Activated T-cell treated with anti-CD3 and anti-CD28 coated beads for 1 hour (primary cell): ENCODE data around the gene TMEM117.

Experiments used
- DNase-seq: peaks from one replicate; pipeline ENCODE4 v3.0.0-alpha.2; 2020; ENCODE audit warnings: low read depth

TMEM117 gene

DNA sequence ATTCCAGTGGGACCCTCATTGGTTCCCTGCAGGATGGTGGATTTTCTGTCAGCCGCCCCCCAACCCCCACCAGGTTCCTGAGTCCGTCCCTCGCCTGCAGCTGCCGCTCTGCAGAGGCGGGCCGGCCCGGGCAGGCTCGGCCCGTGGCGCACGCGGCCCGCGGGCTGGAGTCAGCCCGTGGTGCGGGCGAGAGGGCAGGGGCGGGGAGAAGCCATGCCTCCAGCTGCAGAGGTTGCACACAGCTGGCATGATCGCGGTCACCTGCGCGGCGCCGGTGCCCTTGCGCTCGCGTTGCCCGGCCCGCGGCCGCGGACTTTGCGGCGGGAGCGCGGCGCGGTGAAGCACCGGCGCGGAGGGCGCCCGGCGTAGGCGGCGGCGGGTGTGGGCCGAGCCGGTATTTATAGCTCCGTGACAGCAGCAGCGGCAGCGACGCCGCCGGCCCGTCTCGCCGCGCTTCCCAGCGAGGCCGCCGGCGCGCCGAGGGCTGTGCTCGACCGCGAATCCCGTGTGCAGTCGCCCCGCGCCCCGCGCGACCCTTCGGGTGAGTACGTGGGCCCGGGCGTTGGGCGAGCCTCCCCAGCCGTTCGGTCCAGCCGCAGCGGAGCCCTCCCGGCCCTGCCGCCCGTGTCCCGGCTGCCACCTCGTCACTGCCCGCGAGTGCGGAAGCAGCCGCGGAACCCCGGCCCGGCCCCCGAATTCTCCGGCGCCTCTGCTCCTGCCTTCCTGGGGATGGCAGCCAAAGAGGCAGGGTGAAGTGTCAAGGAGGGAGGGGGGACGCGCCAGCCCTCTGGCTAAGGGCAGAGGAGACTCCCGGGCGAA is at the start of gene TMEM117:
TSS of gene TMEM117 (plus strand) at position 426 of the 819 bp plus-strand sequence.
- DNase-seq = peak; percentile 49

- no peak for DNase-seq
These were observed 48.8 kb upstream of the TMEM117 start for GRCh38 chr12:43786899-43787693.

DNA sequence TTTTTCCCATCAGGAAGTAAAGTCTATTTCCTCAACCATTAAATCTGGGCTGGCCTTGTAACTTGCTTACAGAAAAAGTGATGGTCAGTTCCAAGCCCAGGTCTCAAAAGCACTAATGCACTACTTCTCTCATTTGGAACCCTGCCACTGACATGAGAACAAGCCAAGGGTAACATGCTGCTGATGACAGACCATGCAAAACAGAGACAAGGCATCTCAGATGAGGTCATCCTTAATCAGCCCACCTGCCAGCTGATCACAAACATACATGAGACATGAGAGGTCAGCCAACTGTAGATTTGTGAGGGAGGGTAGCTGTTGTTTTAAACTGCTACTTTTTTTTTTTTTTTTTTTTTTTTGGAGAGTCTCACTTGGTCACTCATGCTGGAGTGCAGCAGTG is 45.9 kb upstream of the TMEM117 start:
- no peak for DNase-seq

- DNase-seq = no peak
These were observed 40.1 kb upstream of the TMEM117 start for GRCh38 chr12:43795716-43796280.

DNA sequence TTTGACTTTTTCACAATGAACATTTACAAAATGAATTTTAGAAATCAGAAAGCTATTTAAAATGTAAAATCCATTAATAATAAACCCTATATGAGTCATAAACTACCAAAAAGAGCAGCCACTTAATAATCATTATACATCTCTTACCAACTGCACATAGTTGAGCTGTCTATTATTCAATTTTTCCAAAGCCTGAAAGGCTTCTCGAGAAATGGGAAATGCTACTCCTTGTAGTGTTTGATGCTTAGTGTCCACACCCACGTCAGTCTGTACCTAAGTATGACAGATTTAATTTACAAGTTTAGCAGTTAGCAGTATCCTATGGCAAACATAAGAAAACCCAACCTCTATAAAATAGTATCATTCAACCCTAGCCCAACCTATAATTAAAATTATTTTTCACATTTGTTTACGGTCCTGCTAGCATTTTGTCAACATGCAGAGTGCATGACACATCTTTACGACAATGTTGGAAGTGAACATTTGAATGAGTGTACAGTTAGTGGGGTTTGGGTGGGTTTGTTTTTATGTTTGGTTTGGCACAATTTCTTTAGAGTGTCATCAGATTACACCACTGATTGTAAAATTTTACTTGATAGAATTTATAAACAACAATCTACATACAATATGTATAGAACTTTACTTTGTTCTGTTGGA is 38.2 kb upstream of the TMEM117 start:
- no peak for DNase-seq

DNA sequence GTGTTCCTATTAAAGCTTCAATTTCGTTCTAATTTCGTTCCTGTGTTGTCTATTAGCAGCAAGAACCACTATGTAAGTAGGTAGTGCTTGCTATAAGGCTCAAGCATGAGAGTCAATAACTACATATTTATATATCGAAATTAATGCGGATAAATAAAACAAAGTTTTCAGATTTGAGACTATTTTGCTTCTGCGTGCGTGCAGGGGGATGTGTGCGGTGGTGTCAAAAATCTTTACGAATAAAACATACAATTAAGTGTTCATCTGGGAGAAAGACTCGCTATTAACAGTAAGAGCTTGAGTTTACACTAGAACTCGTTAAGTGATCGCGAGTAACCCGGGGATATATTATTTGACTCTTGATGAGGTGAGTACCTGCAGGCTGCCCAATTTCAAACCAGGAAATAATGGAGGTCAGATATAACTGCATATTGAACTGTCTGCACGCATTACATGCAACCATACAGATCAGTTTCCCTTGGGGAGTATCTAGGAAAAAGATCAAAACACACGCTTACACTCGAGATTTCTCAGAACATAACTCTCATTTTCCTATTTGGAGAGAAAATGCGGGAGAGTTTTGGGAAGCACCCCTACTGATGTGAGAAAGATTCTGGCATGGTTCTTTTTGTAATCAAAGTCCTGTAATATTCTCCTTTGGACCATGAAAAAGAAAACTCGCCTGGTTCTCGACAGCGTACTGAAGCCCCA is 30.6 kb upstream of the TMEM117 start:
- DNase-seq = no peak

DNA sequence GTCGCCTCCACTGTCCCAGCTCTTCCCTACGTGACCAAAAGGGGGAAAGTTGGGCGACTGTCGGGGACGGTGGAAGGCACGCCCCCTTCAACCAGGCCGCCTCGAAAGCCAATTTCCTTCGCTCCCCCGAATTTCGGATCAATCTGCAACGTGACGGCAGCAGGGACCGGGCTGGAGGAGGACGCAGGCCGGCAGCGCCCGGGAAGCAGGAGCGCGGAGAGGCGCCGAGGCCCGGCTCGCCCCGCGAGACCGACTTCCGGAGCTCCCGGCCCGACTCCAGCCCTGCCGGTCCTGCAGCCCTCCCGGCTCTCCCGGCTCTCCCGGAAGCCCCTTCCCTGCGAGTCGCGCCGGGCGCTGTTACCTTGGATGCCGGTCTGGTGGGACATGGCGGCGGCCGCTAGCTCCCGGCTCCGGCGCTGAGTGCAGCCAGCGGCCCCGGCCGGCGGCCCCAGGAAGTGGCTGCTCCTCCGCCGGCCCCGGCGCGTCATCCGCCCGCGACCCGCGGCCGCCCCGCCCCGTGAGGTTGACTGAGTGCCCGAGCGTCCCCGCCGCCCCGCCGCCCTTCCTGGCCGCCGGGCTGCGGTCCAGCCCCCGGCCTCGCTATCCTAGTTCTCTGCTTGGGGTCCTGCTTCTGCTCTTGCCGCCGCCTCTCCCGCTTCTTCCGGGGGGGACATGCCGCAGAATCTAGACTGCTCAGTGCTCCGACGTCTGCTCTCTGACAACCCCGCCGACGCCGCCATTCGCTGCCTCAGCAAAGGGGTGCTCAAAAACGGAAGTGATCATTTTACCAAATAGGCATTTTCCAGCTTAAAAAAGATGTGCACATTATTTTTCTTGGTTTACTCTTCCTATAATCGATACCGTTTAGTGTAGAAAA is 29.8 kb upstream of the TMEM117 start, which contains the start of gene TWF1:
TSS of gene TWF1 (minus strand) at position 458 of the 877 bp plus-strand sequence. CDS start at position 386, 72 bp downstream.
- DNase-seq = peak; percentile 75

- DNase-seq = no peak
These were observed 29.2 kb upstream of the TMEM117 start for GRCh38 chr12:43806737-43807072.

- DNase-seq = no peak
These were observed 28.5 kb upstream of the TMEM117 start for GRCh38 chr12:43807386-43807785.

DNA sequence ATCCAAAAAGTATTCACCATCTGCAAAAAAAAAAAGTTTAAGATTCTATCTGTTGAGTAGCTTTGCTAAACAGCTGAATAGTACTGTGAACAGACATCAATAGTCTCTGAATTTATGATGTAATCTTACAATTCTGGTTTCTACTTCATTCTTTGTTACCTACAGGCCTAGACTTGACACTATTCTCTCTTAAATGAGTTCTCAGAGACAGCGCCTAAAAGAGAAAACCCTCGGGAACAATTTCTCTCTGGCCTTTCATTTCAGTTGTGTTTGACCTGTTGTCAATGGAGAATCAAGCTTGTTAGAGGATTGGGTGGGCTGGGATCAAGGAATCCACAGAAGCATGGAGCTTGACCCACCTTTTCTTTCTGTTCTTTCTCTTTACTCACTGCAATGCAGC is 23.8 kb upstream of the TMEM117 start:
- DNase-seq = no peak

DNA sequence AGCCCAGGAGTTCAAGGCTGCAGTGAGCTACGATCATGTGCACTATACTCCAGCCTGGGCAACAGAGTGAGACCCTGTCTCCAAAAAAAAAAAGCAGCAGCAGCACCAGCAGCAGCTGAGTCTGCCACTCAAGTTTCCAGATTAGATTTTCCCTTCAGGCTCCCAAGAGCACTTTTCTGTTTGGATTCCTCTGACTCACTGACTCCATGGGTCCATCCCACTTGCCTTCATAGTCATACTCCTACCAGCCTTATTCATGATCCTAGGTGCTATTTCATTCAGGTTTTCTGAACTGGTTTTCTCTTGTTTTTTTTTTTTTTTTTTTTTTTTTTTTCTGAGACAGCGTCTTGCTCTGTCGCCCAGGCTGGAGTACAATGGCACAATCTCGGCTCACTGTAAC is 23.0 kb upstream of the TMEM117 start:
- DNase-seq = no peak

GRCh38 chr12:43815416-43815815 is 20.5 kb upstream of the TMEM117 start:
- DNase-seq = no peak

GRCh38 chr12:43816168-43816567 is 19.7 kb upstream of the TMEM117 start:
- no peak for DNase-seq

GRCh38 chr12:43824207-43824775 is 11.6 kb upstream of the TMEM117 start:
- DNase-seq = no peak

GRCh38 chr12:43826681-43827080 is 9.2 kb upstream of the TMEM117 start:
- DNase-seq = no peak

DNA sequence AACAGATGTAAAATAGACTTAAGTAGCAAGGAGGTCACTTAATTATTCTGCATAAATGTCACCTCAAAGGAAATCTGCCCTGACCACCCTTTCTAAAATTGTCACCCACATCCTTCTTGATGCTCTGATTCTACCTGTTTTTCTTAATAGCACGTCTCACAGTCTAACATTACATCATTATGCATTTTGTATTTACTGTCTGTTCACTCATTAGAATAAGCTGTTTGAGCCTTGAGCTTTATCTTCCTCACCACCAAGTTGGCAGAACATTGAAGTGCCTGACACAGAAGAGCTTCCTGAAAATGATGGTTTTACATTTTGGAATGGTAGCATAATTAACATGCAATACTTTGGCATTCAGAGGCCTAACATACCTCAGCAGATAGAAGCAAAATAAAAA is 8.8 kb upstream of the TMEM117 start:
- DNase-seq = no peak

- no peak for DNase-seq
These were observed 3.3 kb upstream of the TMEM117 start for GRCh38 chr12:43832463-43833168.

DNA sequence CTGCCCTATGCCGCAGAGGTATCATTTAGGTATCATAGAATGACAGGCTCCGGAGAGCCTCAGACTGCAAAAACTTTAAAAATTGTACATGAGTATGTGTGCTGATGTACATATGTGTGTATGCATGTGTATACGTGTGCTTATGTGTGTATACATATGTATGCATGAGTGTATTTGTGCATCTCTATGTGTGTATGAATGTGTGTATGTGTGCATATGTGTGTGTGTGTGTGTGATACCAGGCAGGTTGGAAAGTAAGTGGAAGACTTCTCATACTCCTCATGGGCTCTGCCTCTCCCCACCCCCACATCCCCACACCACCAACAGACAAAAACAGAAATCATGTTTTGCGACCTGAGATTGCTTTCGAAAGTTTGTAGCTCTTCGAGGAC is 621 bp upstream of the TMEM117 start:
- no peak for DNase-seq

- no peak for DNase-seq
These were observed 651 bp downstream of the TMEM117 start for GRCh38 chr12:43836475-43836989.

- no peak for DNase-seq
These were observed 4.5 kb downstream of the TMEM117 start for GRCh38 chr12:43840338-43840737.
